ENCODE data around the gene ALDH7A1.
"Not testable (repeated sequence)": the region's sequence is repeated elsewhere in the genome, so short reads cannot be mapped to it uniquely, and the experiment has no call there.

Gene ALDH7A1

DNA sequence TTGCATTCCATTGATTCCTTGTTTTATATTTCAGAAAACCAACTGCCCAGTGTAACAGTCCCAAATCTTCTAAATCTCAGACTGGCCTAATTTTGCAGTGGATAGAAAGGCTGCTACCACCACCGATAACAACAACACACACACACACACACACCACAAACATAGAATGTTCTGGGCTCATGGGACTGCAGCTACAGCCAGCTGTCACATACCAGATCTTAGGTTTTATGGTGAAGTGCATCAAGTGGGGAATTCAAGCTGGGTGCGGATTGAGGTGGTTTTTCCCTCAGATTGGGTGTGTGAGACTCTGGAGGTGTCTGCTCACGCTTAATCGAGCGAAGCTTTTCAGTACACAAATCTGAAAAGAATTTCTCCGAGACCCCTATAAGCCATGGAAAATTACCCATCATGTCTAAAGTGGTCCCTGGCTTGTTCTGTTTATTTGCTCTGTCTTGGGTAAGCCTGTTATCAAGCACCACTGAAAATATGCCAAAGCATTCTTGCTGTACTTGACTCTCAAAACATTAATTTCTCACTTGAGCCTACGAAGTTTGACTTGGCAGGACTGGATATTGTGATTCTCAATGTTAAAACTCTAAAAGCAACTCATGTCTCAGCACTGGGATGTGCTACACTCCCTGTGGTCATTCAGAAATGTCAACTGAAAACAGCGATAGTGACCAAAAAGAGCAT lies 71.1 kb downstream of the ALDH7A1 start:
- Histone ChIP-seq H3K9ac (ENCODE audit: low read depth in 1 of 2, low read length in 2 of 2) (no peak overlapping the region), H3K4me1 (ENCODE audit: control insufficient read depth in 2 of 2, insufficient read depth in 2 of 2, low read length in 2 of 2) (peaks cover 10 to 11% of the 10 kb centered on the region in 2 donors), H3K27me3 (ENCODE audit: control insufficient read depth in 2 of 2, insufficient read depth in 2 of 2, low read length in 2 of 2) (no peaks in the 10 kb centered on the region), H3K4me3 (ENCODE audit: low read length in 2 of 2) (no peak overlapping the region), H3K36me3 (ENCODE audit: control insufficient read depth in 2 of 2, insufficient read depth in 2 of 2, low read length in 2 of 2) (no peaks in the 10 kb centered on the region), H3K9me3 (ENCODE audit: control insufficient read depth in 2 of 2, low read length in 2 of 2) (no peaks in the 10 kb centered on the region), H3K27ac (ENCODE audit: low read depth in 2 of 2, low read length in 2 of 2) (peak overlapping the region in 1 of 2 donors; percentile 31)

- H3K27me3 ChIP-seq (ENCODE audit: control insufficient read depth in 2 of 2, insufficient read depth in 2 of 2, low read length in 2 of 2), result no peaks in the 10 kb centered on the region
- H3K9ac ChIP-seq (ENCODE audit: low read depth in 1 of 2, low read length in 2 of 2), result no peak overlapping the region
- H3K9me3 ChIP-seq (ENCODE audit: control insufficient read depth in 2 of 2, low read length in 2 of 2), result no peaks in the 10 kb centered on the region
- H3K4me3 ChIP-seq (ENCODE audit: low read length in 2 of 2), result no peak overlapping the region
- H3K27ac ChIP-seq (ENCODE audit: low read depth in 2 of 2, low read length in 2 of 2), result no peak overlapping the region
- H3K36me3 ChIP-seq (ENCODE audit: control insufficient read depth in 2 of 2, insufficient read depth in 2 of 2, low read length in 2 of 2), result no peaks in the 10 kb centered on the region
- peaks cover 10 to 11% of the 10 kb centered on the region in 2 donors for H3K4me1 ChIP-seq (ENCODE audit: control insufficient read depth in 2 of 2, insufficient read depth in 2 of 2, low read length in 2 of 2)
These were observed 73.9 kb downstream of the ALDH7A1 start for GRCh38 chr5:126521130-126521529.

GRCh38 chr5:126520593-126520953 lies 74.4 kb downstream of the ALDH7A1 start:
- H3K4me3 ChIP-seq (ENCODE audit: low read length in 2 of 2), result no peak overlapping the region
- H3K36me3 ChIP-seq (ENCODE audit: control insufficient read depth in 2 of 2, insufficient read depth in 2 of 2, low read length in 2 of 2), result no peaks in the 10 kb centered on the region
- H3K27me3 ChIP-seq (ENCODE audit: control insufficient read depth in 2 of 2, insufficient read depth in 2 of 2, low read length in 2 of 2), result no peaks in the 10 kb centered on the region
- H3K9ac ChIP-seq (ENCODE audit: low read depth in 1 of 2, low read length in 2 of 2), result no peak overlapping the region
- H3K9me3 ChIP-seq (ENCODE audit: control insufficient read depth in 2 of 2, low read length in 2 of 2), result no peaks in the 10 kb centered on the region
- peak overlapping the region in 1 of 2 donors; percentile 63 for H3K27ac ChIP-seq (ENCODE audit: low read depth in 2 of 2, low read length in 2 of 2)
- peaks cover 9 to 10% of the 10 kb centered on the region in 2 donors for H3K4me1 ChIP-seq (ENCODE audit: control insufficient read depth in 2 of 2, insufficient read depth in 2 of 2, low read length in 2 of 2)

DNA sequence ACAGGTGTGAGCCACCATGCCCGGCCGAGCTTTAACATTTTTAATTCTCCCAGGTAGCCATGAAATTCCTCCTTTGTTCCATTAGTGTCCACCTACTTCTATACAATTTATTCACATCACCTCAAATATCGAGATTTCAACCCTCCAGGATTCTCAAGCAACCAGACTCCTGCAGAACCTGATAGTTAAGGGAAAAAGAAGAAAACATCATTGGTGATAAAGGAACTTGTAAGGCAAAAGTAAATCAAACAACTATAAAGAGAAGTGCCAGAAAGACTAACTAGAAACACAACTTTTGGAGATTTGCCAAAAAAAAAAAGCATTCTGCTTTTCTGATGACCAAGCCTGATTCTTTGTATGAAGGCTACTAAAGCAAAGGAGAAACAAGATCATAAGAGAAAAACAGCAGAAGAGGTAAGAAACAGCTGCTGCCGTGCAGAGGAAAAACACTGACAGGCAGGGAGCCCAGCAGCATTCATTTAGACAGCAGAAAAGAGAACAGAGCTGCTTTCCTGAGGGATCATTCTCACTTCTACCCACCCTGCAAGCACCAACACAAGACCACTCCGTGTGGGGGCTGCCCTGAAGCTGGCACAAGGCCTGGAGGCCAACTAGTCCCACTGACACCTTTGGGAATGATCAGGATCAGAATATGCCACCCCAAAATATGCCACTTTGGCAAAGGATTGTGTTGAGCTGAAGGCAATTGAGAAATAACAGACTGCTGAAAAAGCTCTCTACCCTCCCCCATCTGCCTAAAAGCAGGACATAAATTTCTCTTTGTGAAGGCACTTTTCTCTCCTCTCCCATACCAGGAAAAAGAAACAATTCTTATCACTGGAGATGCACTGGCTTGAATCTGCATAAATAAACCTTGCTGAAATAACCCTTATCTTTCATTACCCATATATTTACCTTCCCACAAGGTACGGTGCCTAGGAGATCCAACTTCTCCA lies 75.1 kb downstream of the ALDH7A1 start:
- H3K27ac ChIP-seq (ENCODE audit: low read depth in 2 of 2, low read length in 2 of 2), result peak overlapping the region; percentile 25 to 63
- H3K9me3 ChIP-seq (ENCODE audit: control insufficient read depth in 2 of 2, low read length in 2 of 2), result no peaks in the 10 kb centered on the region
- peaks cover 9 to 10% of the 10 kb centered on the region in 2 donors for H3K4me1 ChIP-seq (ENCODE audit: control insufficient read depth in 2 of 2, insufficient read depth in 2 of 2, low read length in 2 of 2)
- no peak overlapping the region for H3K9ac ChIP-seq (ENCODE audit: low read depth in 1 of 2, low read length in 2 of 2)
- no peaks in the 10 kb centered on the region for H3K36me3 ChIP-seq (ENCODE audit: control insufficient read depth in 2 of 2, insufficient read depth in 2 of 2, low read length in 2 of 2)
- no peaks in the 10 kb centered on the region for H3K27me3 ChIP-seq (ENCODE audit: control insufficient read depth in 2 of 2, insufficient read depth in 2 of 2, low read length in 2 of 2)
- H3K4me3 ChIP-seq (ENCODE audit: low read length in 2 of 2), result peak overlapping the region in 1 of 2 donors; percentile 31

- not testable (repeated sequence) for H3K36me3 ChIP-seq (ENCODE audit: control insufficient read depth in 2 of 2, insufficient read depth in 2 of 2, low read length in 2 of 2); H3K9ac ChIP-seq (ENCODE audit: low read depth in 1 of 2, low read length in 2 of 2); H3K27me3 ChIP-seq (ENCODE audit: control insufficient read depth in 2 of 2, insufficient read depth in 2 of 2, low read length in 2 of 2); H3K4me3 ChIP-seq (ENCODE audit: low read length in 2 of 2); H3K4me1 ChIP-seq (ENCODE audit: control insufficient read depth in 2 of 2, insufficient read depth in 2 of 2, low read length in 2 of 2); H3K9me3 ChIP-seq (ENCODE audit: control insufficient read depth in 2 of 2, low read length in 2 of 2)
- peak overlapping the region in 1 of 2 donors; percentile 63 for H3K27ac ChIP-seq (ENCODE audit: low read depth in 2 of 2, low read length in 2 of 2)
These were observed 75.8 kb downstream of the ALDH7A1 start for GRCh38 chr5:126519223-126519622.

- H3K9ac ChIP-seq (ENCODE audit: low read depth in 1 of 2, low read length in 2 of 2), result no peak overlapping the region
- peaks cover 9 to 10% of the 10 kb centered on the region in 2 donors for H3K4me1 ChIP-seq (ENCODE audit: control insufficient read depth in 2 of 2, insufficient read depth in 2 of 2, low read length in 2 of 2)
- H3K27ac ChIP-seq (ENCODE audit: low read depth in 2 of 2, low read length in 2 of 2), result no peak overlapping the region
- H3K4me3 ChIP-seq (ENCODE audit: low read length in 2 of 2), result no peak overlapping the region
- H3K36me3 ChIP-seq (ENCODE audit: control insufficient read depth in 2 of 2, insufficient read depth in 2 of 2, low read length in 2 of 2), result no peaks in the 10 kb centered on the region
- no peaks in the 10 kb centered on the region for H3K9me3 ChIP-seq (ENCODE audit: control insufficient read depth in 2 of 2, low read length in 2 of 2)
- H3K27me3 ChIP-seq (ENCODE audit: control insufficient read depth in 2 of 2, insufficient read depth in 2 of 2, low read length in 2 of 2), result no peaks in the 10 kb centered on the region
These were observed 78.2 kb downstream of the ALDH7A1 start for GRCh38 chr5:126516852-126517251.

DNA sequence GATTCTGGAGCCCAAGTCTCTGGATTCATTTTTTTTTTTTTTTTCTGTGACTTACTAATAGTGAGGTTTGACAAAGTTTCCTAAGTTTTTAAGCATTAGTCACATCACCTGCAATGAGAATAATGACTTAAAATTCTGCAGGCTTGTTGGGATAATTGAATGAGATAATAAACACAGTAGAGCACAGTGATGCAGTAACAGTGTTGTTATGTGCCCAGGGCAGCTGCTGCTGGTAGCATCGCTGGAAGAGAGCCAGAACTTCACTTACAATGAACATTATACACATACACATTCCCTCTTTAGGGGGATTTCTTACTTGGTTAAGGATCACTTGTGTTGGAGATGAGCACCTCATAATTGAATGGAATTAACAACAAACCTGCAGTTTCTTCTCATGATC lies 78.9 kb downstream of the ALDH7A1 start:
- H3K9me3 ChIP-seq (ENCODE audit: control insufficient read depth in 2 of 2, low read length in 2 of 2), result no peaks in the 10 kb centered on the region
- H3K4me3 ChIP-seq (ENCODE audit: low read length in 2 of 2), result no peak overlapping the region
- no peak overlapping the region for H3K9ac ChIP-seq (ENCODE audit: low read depth in 1 of 2, low read length in 2 of 2)
- H3K36me3 ChIP-seq (ENCODE audit: control insufficient read depth in 2 of 2, insufficient read depth in 2 of 2, low read length in 2 of 2), result no peaks in the 10 kb centered on the region
- H3K27me3 ChIP-seq (ENCODE audit: control insufficient read depth in 2 of 2, insufficient read depth in 2 of 2, low read length in 2 of 2), result no peaks in the 10 kb centered on the region
- H3K27ac ChIP-seq (ENCODE audit: low read depth in 2 of 2, low read length in 2 of 2), result no peak overlapping the region
- peaks cover 9 to 10% of the 10 kb centered on the region in 2 donors for H3K4me1 ChIP-seq (ENCODE audit: control insufficient read depth in 2 of 2, insufficient read depth in 2 of 2, low read length in 2 of 2)

- no peak overlapping the region for H3K27ac ChIP-seq (ENCODE audit: low read depth in 2 of 2, low read length in 2 of 2)
- H3K4me3 ChIP-seq (ENCODE audit: low read length in 2 of 2), result no peak overlapping the region
- no peaks in the 10 kb centered on the region for H3K9me3 ChIP-seq (ENCODE audit: control insufficient read depth in 2 of 2, low read length in 2 of 2)
- H3K9ac ChIP-seq (ENCODE audit: low read depth in 1 of 2, low read length in 2 of 2), result no peak overlapping the region
- H3K4me1 ChIP-seq (ENCODE audit: control insufficient read depth in 2 of 2, insufficient read depth in 2 of 2, low read length in 2 of 2), result peaks cover 9% of the 10 kb centered on the region in 2 donors
- no peaks in the 10 kb centered on the region for H3K36me3 ChIP-seq (ENCODE audit: control insufficient read depth in 2 of 2, insufficient read depth in 2 of 2, low read length in 2 of 2)
- no peaks in the 10 kb centered on the region for H3K27me3 ChIP-seq (ENCODE audit: control insufficient read depth in 2 of 2, insufficient read depth in 2 of 2, low read length in 2 of 2)
These were observed 79.7 kb downstream of the ALDH7A1 start for GRCh38 chr5:126515337-126515736.

DNA sequence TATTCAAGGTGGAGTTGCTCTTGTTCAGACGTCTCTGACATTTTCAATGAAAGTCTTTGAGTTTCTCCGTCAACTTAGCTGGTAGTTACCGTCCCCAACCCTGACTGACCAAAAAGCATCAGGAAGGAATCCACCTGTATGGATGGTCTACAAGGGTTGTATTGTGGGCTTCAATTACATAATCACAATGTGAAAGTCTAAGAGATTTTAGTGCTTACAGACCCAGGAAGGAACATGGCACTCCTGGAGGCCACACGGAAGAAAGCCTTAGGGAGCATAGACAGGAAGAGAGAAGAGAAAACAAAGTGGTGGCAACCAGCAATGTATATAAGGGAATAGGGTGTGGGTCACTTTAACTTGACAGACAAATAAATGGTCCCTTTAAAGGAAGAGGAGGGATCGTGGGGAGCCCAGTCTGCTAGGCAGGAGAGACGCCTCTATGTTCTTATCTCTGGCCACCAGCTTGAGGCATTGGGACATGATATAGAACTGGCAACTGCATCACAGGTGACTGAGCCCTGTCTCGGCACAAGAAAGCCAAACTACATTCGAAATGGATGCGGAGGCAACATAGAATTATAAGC lies 80.4 kb downstream of the ALDH7A1 start:
- H3K4me1 ChIP-seq (ENCODE audit: control insufficient read depth in 2 of 2, insufficient read depth in 2 of 2, low read length in 2 of 2), result peaks cover 2 to 3% of the 10 kb centered on the region in 2 donors
- H3K36me3 ChIP-seq (ENCODE audit: control insufficient read depth in 2 of 2, insufficient read depth in 2 of 2, low read length in 2 of 2), result no peaks in the 10 kb centered on the region
- no peak overlapping the region for H3K9ac ChIP-seq (ENCODE audit: low read depth in 1 of 2, low read length in 2 of 2)
- no peak overlapping the region for H3K4me3 ChIP-seq (ENCODE audit: low read length in 2 of 2)
- no peaks in the 10 kb centered on the region for H3K9me3 ChIP-seq (ENCODE audit: control insufficient read depth in 2 of 2, low read length in 2 of 2)
- H3K27ac ChIP-seq (ENCODE audit: low read depth in 2 of 2, low read length in 2 of 2), result no peak overlapping the region
- H3K27me3 ChIP-seq (ENCODE audit: control insufficient read depth in 2 of 2, insufficient read depth in 2 of 2, low read length in 2 of 2), result no peaks in the 10 kb centered on the region

- H3K27ac ChIP-seq (ENCODE audit: low read depth in 2 of 2, low read length in 2 of 2), result peak overlapping the region; percentile 3 to 10
- no peaks in the 10 kb centered on the region for H3K36me3 ChIP-seq (ENCODE audit: control insufficient read depth in 2 of 2, insufficient read depth in 2 of 2, low read length in 2 of 2)
- no peak overlapping the region for H3K9ac ChIP-seq (ENCODE audit: low read depth in 1 of 2, low read length in 2 of 2)
- H3K4me1 ChIP-seq (ENCODE audit: control insufficient read depth in 2 of 2, insufficient read depth in 2 of 2, low read length in 2 of 2), result peaks cover 0 to 3% of the 10 kb centered on the region in 2 donors
- H3K9me3 ChIP-seq (ENCODE audit: control insufficient read depth in 2 of 2, low read length in 2 of 2), result no peaks in the 10 kb centered on the region
- H3K27me3 ChIP-seq (ENCODE audit: control insufficient read depth in 2 of 2, insufficient read depth in 2 of 2, low read length in 2 of 2), result no peaks in the 10 kb centered on the region
- H3K4me3 ChIP-seq (ENCODE audit: low read length in 2 of 2), result no peak overlapping the region
These were observed 80.9 kb downstream of the ALDH7A1 start for GRCh38 chr5:126514131-126514557.
